Pancreas (tissue), 10 donors: Measurements from ENCODE around the gene ANAPC10. TPM values are rescaled to one million over a fixed set of nuclear protein-coding genes. Genes with fewer than 3 reads are reported as not detected.
A peak's percentile ranks its signal among the peaks of the same experiment; 100 is the strongest.

Experiments
- ATAC-seq, 4 donors: fragments of 200-7000 bp; cut with Tn5 transposase; one replicate each; pipeline versions ENCODE4 v1.8.0 to v1.9.1; 2020; ENCODE audit warnings: mild to moderate bottlenecking in 4 of 4, moderate library complexity in 4 of 4
- DNase-seq, 6 donors: peaks; one replicate each; pipeline ENCODE4 v3.0.0-alpha.2; 2020
- FAIRE-seq: peaks from 2 replicates; lab custom pipeline; 2012; peaks lifted over from hg19 to GRCh38; lab: Jason Lieb, UNC
- H3K27ac ChIP-seq, 4 donors: fragments of 200-600 bp; sonication (generic); 1 replicate in 3 of 4; 2 replicates in 1 of 4; pipeline versions ENCODE4 v1.5.0 to v1.8.0; 2020
- H3K27me3 ChIP-seq, 4 donors: fragments of 200-600 bp; one replicate each; pipeline ENCODE4 v1.8.0; 2021
- H3K36me3 ChIP-seq, 3 donors: fragments of 200-600 bp; sonication (generic) in 1 of 3; one replicate each; pipeline versions ENCODE4 v1.5.0 to v1.8.0; 2020 to 2021
- H3K4me1 ChIP-seq, 3 donors: fragments of 200-600 bp; one replicate each; pipeline ENCODE4 v1.8.0; 2021
- H3K4me3 ChIP-seq, 4 donors: fragments of 200-600 bp; sonication (generic) in 2 of 4; one replicate each; pipeline versions ENCODE4 v1.5.0 to v1.8.0; 2020 to 2021
- H3K9me3 ChIP-seq, 4 donors: fragments of 200-600 bp; one replicate each; pipeline ENCODE4 v1.8.0; 2021
- WGBS, 2 donors: extraction: QIAGEN DNeasy Blood & Tissue Kit; methylation state at CpG; one replicate each; pipeline ENCODE4 v1.1.7; 2013; 5-methylcytosine and 5-hydroxymethylcytosine counted together
- intact Hi-C, 3 donors: fragments of 100-400 bp; cut with DNase I; formaldehyde crosslinking; loops; one replicate each; pipeline versions ENCODE4 v1.11.1 to v1.14.2; 2022
- polyA plus RNA-seq, 2 donors: library from polyadenylated mRNA; stranded (reverse); fragments of 200-250 nt; gene quantifications; one replicate each; pipeline ENCODE4 v1.2.3, GENCODE V29; 2013
- total RNA-seq, 6 donors: library from RNA; stranded (reverse); fragmentation: NEBNext Ultra II Directional in 4 of 6; extraction: Animal tissue kit (Norgen Biotek cat#: 25700) in 4 of 6; gene quantifications; one replicate each; pipeline versions ENCODE4 v1.2.1 to v1.2.4, GENCODE V29; 2021 to 2023
- TF ChIP-seq, protein P1 (sequence below), 4 donors: fragments of 200-600 bp; sonication (generic) in 3 of 4; IDR thresholded peaks; one replicate each; pipeline versions ENCODE4 v1.5.0 to v1.8.0; 2021; ENCODE audit warnings: antibody characterized with exemption in 4 of 4
- donor health status: healthy with polysubstance abuse.
- donor health status: DM: no; HTN: no; CAD: no; lungs with moderate emphysema.
- donor health status: DM: no; HTN: no; CAD: no.
- donor health status: control.
- donor health status: control.
- donor health status: Bipolar disorder and iron deficiency.
- donor health status: DM: yes; HTN: yes; CAD: no.
- donor health status: DM: no; HTN: no; CAD: no.
- donor health status: DM: no; HTN: no; CAD: no.
- donor health status: DM: yes; HTN: yes; CAD: no.

Gene ANAPC10
- total and polyA plus RNA-seq, 8 donors, result 5.3 to 11.1 (median 8.3) TPM

DNA sequence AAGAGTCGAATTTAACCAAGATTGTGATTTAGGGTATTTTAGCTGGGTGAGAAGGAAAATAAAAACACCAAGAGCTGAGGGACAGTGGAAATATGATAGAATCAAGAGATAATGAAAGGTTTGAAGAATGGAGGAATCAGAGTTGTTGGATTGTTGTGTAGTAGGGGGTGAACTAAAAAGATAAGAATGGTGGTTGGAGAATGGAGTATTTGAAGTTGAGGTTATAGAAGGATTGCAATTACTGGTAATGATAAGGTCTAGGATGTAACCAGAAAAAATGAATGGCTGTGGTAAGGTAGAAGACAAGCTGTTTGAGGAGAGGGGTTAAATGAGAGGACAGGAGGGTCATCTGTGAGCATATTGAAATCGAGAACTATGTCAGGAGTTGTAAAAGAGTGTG is 4.6 kb upstream of the ANAPC10 start:
- 80 to 87% methylated on average over 2 of the region's 2 CpGs for WGBS, 2 donors
- no peak overlapping the region for H3K27ac ChIP-seq
- peaks cover 0 to 25% (median 5%) of the 10 kb centered on the region in 3 donors for H3K36me3 ChIP-seq
- no peak overlapping the region for H3K4me3 ChIP-seq
- no peak for ATAC-seq
- H3K9me3 ChIP-seq, result no peaks in the 10 kb centered on the region
- H3K4me1 ChIP-seq, result peaks cover 0 to 20% (median 4%) of the 10 kb centered on the region in 3 donors
- intact Hi-C loops, result no loop called here
- no peaks in the 10 kb centered on the region for H3K27me3 ChIP-seq
- no peak for FAIRE-seq
- no peak for DNase-seq
- TF ChIP-seq, protein P1, sequence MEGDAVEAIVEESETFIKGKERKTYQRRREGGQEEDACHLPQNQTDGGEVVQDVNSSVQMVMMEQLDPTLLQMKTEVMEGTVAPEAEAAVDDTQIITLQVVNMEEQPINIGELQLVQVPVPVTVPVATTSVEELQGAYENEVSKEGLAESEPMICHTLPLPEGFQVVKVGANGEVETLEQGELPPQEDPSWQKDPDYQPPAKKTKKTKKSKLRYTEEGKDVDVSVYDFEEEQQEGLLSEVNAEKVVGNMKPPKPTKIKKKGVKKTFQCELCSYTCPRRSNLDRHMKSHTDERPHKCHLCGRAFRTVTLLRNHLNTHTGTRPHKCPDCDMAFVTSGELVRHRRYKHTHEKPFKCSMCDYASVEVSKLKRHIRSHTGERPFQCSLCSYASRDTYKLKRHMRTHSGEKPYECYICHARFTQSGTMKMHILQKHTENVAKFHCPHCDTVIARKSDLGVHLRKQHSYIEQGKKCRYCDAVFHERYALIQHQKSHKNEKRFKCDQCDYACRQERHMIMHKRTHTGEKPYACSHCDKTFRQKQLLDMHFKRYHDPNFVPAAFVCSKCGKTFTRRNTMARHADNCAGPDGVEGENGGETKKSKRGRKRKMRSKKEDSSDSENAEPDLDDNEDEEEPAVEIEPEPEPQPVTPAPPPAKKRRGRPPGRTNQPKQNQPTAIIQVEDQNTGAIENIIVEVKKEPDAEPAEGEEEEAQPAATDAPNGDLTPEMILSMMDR (IDR thresholded peaks at IDR 0.05), result no peak

DNA sequence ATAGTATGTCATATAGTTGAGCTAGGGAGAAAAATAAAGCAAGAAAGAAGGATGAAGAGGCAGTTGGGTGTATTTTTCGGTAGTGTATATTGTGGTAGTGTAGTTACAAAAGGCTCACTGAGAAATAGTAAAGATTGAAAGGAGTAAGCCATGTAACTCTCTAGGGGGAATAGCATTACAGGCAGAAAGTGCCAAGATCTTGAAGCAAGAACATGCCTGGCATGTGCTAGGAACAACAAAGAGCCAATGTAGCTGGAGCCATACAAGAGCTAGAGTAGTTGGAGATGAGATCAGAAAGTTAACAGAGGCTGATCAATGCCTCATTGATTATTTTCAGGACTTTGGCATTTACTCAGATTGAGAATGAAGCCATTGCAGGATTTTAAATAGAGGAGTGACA is 3.1 kb upstream of the ANAPC10 start:
- no peaks in the 10 kb centered on the region for H3K9me3 ChIP-seq
- TF ChIP-seq, protein P1 (IDR thresholded peaks at IDR 0.05), result no peak
- peaks cover 0 to 12% (median 4%) of the 10 kb centered on the region in 3 donors for H3K36me3 ChIP-seq
- ATAC-seq (no peak), DNase-seq (no peak), FAIRE-seq (no peak)
- no peak overlapping the region for H3K27ac ChIP-seq
- no peak overlapping the region for H3K4me3 ChIP-seq
- intact Hi-C loops, result no loop called here
- peaks cover 0 to 31% (median 12%) of the 10 kb centered on the region in 3 donors for H3K4me1 ChIP-seq
- no peaks in the 10 kb centered on the region for H3K27me3 ChIP-seq
- WGBS, 2 donors, result 94 to 96% methylated on average over 1 of the region's 1 CpG

DNA sequence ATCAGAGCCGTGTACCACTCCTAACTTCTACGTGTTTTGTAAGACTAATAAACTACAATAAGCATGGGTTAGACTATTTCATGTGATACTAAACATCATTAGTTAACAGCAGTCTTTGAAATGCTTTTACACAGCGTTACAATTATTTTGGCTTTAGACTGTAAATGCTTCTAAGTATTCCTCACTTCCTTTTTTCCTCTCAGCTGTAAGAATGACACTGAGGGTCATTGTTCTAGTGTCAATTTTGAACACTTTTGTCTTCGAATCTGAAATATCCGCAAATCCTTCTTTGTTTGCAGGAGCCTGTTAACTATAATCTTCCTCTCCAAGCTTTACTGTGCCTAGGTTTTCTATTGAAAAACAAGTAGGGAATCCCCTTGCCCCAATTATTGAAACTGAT is 1.7 kb upstream of the ANAPC10 start:
- DNase-seq, result no peak
- Histone ChIP-seq H3K4me3 (peak overlapping the region in 3 of 4 donors; percentile 75 to 81 (median 79)), H3K9me3 (no peaks in the 10 kb centered on the region), H3K27ac (no peak overlapping the region), H3K4me1 (peaks cover 0 to 31% (median 12%) of the 10 kb centered on the region in 3 donors), H3K27me3 (no peaks in the 10 kb centered on the region), H3K36me3 (peaks cover 0 to 2% (median 0%) of the 10 kb centered on the region in 3 donors)
- no peak for ATAC-seq
- intact Hi-C loops, result no loop called here
- TF ChIP-seq, protein P1 (IDR thresholded peaks at IDR 0.05), result no peak
- 16 to 17% methylated on average over 5 of the region's 5 CpGs for WGBS, 2 donors
- FAIRE-seq, result no peak

DNA sequence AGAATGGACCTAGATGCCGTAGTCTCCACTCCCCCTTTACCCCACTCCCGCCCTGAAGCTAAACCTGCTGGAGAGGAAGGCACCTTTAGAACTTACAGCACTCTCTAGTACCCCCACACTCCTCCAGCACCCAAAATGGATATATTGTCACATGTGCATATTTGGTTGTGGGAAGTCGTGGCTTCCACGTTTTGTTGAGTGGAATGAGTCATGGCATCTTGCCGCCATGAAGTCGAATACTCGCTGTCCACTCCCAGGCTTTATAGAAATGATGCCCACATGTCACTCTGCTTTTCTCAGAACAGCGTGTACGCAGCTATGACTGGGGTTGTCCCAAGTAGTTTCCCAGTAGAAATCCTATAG is 660 bp upstream of the ANAPC10 start:
- FAIRE-seq (no peak), DNase-seq (peak in 2 of 6 donors; percentile 10 to 57), ATAC-seq (peak; percentile 36 to 61 (median 45))
- no peaks in the 10 kb centered on the region for H3K36me3 ChIP-seq
- H3K27me3 ChIP-seq, result no peaks in the 10 kb centered on the region
- 0% methylated on average over 9 of the region's 9 CpGs for WGBS, 2 donors
- H3K9me3 ChIP-seq, result no peaks in the 10 kb centered on the region
- intact Hi-C loops, result no loop called here
- TF ChIP-seq, protein P1 (IDR thresholded peaks at IDR 0.05), result no peak
- peaks cover 0 to 31% (median 12%) of the 10 kb centered on the region in 3 donors for H3K4me1 ChIP-seq
- H3K27ac ChIP-seq, result peak overlapping the region; percentile 92 to 95 (median 94)
- H3K4me3 ChIP-seq, result peak overlapping the region; percentile 74 to 81 (median 77)

DNA sequence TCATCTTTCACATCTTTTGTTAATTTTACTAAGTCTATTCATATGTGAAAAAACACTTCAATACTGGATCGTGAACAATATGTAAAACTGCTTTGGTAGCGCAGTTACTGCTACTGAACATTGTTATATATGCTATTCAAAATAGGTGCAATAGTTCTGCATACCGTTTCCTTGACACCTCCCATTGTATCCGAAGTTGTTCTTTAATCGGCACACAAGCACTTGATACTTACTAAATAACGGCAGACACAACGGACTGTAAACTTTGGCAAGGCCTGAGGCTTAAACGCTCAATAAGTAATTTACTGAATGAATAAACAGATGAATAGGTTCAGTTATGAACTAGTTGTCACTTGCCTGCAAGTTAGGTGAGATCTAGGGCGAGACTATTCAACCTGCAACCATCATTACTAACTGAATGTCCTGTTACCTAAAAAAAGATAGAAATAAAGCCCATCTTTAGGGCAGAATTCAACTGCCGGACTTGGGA is 620 bp downstream of the ANAPC10 start:
- DNase-seq (no peak), ATAC-seq (peak in 1 of 4 donors; percentile 2), FAIRE-seq (no peak)
- Histone ChIP-seq H3K4me1 (peaks cover 0 to 31% (median 12%) of the 10 kb centered on the region in 3 donors), H3K27ac (peak overlapping the region; percentile 92 to 95 (median 94)), H3K9me3 (no peaks in the 10 kb centered on the region), H3K36me3 (no peaks in the 10 kb centered on the region), H3K27me3 (no peaks in the 10 kb centered on the region), H3K4me3 (peak overlapping the region; percentile 74 to 81 (median 77))
- TF ChIP-seq, protein P1 (IDR thresholded peaks at IDR 0.05), result no peak
- WGBS, 2 donors, result 4 to 7% methylated on average over 10 of the region's 10 CpGs
- intact Hi-C loops, result no loop called here
